Measurements from ENCODE around the gene GRAMD4.

DNA sequence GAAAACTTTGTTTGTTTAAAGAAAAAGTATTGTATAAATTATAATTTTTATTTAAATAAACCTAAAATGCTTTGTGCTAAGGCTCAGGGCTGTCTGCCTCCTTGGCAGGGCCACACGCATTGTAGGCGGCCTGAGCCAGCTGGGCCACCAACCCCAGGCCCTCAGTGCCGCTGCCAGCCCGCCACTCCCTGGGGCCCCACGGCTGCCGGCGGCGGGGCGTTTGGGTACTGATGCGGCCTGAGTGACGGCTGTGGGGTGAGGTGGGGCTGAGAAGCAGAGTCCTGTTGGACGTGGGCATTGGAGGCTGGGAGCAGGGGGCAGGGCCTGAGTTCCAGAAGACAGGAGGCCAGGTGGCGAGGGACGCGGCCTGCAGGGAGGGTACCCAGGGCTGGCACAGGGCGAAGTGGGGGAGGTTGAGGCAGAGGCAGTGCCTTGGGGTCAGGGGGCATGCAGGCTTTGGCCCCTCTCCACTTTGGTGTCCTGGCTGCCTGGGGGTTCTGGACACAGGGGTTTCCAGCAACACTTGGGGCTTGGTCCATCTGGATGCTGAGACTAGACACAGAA lies 59.6 kb downstream of the GRAMD4 start:
- TF ChIP-seq CTCF (IDR thresholded peaks at IDR 0.05) (no peak), POLR2A (IDR thresholded peaks at IDR 0.05) (no peak)

Data from testis (tissue), 2 donors.